ENCODE results near the gene HEATR5B.
A peak's percentile ranks its signal among the peaks of the same experiment; 100 is the strongest.
"Not testable (repeated sequence)": the region's sequence is repeated elsewhere in the genome, so short reads cannot be mapped to it uniquely, and the experiment has no call there.

The HEATR5B gene

DNA sequence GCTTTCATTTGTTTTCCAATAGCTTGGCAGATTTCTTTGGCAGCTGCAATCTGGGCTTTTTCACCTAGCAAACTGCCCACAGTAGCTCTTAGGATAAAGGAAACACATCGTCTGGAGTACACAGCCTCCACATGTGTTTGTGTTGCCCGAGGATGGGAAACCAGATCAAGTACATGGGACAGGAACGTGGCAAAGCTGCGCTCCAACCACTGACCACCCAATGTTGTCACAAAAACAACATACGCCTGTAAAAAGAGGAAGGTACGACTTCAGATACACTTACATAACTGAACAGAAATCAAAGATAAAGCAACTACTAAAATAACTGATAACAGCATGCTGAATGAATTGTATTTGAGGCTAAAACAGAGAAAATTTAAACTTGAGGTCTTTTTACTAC, 15.5 kb downstream of the HEATR5B start:
- no peak for DNase-seq (ENCODE audit: low read depth, low spot score)

DNA sequence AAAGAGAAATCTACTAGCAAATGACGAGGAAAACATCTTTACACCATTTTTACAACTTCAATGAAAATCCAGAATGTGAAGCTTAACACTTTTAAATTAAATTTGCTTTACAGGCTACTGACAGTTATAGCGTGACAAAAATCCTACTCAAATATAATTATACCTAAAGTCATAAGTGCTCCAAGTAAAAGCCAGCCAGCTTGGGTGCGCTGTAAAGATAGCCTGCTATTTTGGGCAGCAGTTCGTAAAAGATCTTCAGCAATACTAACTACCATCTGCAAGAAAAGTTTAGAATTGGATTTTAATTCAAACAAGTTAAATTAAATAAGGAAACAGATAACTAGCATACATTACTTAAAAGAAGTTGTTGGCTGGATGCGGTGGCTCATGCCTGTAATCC, 22.4 kb downstream of the HEATR5B start:
- no peak for DNase-seq (ENCODE audit: low read depth, low spot score)

DNA sequence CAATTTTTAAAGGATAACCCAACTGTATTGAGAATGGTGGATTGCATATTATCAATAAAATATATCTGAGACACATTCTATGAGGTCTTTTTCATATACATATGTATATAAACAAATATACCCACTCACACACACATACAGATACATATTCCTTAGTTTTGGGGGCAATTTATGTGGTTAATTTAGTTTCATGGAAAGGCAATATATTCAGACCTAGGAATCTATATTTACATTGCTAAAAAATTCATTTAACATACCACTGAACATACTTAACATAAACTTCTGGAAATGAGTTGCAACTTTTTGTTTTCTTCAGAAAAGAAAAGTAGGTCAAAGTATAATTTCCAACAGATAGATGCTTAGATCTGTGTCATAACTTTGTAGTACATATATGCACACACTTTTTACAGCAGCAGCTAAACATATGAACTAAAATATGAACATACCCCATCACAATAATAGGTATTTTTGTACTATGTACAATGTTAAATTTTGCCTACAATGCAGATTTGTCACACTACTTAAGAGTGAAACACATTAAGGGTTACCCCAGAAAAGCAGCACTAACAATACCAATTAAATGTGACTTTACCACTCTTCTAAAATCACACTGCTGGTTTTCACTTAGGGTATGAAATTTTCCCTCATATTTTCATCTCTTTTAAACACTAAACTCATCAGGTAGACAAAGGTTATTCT, 23.0 kb downstream of the HEATR5B start:
- no peak for DNase-seq (ENCODE audit: low read depth, low spot score)

DNA sequence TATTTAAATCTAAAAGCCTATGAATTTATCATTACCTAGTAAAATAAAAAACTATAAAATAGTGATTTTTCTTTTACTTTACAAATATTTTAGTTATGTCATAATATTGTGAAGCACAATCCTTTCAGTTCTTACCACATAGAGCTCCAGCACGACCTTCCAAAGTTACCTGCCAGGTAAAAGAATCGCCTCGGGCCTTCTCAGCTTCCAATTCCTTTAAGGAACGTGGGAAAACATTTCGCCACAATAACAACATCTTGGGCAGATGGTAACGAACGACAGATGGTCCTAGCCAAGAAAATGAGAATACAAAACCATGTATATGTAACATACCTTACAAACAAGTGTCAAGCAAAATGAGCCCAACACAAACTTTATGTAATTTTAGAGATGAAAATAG, 23.7 kb downstream of the HEATR5B start:
- no peak for DNase-seq (ENCODE audit: low read depth, low spot score)

DNA sequence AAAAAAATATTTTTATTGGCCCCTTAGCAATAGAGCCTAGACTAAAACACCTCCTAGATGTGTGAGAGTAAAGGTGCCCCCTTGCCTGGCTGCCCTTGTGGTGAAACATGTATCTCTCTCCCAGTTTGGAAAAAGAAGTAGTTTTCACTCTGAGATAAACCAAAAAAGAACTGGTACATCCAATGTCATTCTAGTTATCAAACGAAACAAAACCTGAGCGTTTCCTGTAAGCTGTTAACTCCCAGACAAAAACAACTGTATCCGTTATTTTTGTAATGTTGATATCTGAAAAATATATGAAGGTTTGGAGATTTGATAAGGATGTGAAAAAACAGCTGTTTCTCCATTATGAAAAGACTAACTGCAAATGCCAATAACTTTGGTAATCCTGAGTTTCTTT, 24.3 kb downstream of the HEATR5B start:
- no peak for DNase-seq (ENCODE audit: low read depth, low spot score)

DNA sequence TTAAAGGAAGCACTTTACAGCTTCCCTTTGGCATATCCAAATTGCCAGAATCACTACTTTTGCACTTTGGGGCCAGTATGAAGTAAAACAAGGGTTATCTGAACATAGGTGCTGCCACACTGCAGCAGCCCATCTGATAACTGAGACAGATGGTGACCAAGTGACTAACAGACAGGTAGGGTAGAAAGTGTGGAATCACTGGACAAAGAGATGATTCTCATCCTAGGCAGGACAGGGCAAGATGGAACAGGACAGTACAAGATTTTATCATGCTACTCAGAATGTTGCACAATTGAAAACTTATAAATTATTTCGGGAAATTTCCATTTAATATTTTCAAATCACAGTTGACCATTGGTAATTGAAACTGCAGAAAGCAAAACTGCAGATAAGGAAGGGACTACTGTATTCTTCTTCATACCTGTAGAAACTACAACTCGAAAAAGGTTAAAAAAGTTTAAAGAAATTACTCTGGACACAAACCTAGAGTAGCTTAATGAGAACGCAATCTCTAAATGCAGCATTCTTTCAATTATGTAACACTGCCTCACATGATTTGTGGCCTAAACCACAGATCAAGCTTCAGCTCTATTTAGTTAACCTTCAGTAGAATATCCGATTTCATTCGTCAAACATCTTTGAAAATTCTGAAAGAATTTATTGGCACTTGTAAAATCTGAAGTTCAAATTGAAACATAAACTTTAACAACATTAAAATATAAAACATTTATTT, 31.4 kb downstream of the HEATR5B start:
- DNase-seq (ENCODE audit: low read depth, low spot score), result no peak

DNA sequence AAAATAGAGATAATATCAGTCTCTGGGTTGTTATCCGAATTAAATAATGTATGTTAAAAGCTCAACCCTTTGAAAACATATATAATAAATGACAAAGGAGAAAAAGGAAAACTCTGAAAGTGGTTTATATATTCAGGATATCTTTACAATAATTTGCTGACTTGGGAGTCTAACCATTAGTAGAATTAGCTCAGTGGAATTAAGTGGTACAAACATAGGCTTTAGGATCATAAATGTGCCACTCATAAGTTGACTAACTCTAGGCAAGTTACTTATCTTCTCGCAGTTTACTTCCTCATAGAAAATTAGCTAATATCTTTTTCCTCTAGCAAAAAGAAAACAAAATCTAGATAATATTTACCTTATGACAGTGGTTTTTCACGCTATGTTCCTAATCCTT, 44.6 kb downstream of the HEATR5B start:
- DNase-seq (ENCODE audit: low read depth, low spot score), result no peak

DNA sequence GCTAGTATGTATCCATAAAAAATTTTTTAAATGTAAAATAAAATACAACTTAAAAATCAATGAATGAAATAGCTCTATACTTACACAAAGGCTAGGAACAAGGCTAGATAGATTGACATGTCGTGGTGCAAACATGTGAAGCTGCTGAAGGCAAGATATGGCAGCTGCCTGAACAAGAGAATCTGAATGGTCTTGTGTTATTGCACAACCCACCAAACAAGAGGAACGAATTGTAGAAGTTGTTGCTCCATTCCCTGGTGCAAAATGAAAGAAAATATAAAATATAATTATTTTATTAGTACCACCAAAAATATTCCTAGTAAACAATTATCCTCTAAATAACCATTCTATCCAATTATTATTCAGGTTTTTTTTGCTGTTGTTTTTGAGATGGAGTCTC, 46.4 kb downstream of the HEATR5B start:
- no peak for DNase-seq (ENCODE audit: low read depth, low spot score)

DNA sequence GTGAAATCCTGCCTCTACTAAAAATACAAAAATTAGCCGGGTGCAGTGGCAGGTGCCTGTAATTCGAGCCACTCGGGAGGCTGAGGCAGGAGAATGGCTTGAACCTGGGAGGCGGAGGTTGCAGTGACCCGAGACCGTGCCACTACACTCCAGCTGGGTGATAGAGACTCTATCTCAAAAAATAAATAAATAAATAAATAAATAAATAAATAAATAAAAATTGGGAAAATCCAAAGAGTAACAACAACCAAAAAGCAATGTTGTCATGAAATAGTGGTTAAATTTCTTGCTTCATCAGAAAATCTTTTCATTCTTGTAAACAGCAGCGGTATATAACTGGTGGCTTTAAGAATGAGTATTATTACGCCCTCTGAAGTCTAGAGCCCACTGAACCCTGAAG, 54.4 kb downstream of the HEATR5B start:
- DNase-seq (ENCODE audit: low read depth, low spot score), result no peak

DNA sequence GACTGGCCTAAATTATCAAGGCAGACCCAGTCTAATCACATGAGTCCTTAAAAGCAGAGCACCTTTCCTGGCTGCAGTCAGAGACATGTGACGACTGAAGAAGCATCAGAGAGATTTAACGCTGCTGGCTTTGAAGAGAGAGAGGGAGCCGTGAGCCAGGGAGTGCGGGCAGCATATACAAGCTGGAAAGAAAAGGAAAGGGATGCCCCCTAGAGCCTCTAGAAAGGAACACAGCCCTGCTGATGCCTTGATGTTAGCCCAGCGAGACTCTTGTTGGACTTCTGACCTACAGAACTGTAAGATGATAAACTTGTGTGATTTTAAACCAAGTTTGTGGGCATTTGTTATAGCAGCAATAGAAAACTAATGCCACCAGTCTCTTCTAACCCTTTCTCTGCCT, 58.1 kb downstream of the HEATR5B start:
- DNase-seq (ENCODE audit: low read depth, low spot score), result no peak

DNA sequence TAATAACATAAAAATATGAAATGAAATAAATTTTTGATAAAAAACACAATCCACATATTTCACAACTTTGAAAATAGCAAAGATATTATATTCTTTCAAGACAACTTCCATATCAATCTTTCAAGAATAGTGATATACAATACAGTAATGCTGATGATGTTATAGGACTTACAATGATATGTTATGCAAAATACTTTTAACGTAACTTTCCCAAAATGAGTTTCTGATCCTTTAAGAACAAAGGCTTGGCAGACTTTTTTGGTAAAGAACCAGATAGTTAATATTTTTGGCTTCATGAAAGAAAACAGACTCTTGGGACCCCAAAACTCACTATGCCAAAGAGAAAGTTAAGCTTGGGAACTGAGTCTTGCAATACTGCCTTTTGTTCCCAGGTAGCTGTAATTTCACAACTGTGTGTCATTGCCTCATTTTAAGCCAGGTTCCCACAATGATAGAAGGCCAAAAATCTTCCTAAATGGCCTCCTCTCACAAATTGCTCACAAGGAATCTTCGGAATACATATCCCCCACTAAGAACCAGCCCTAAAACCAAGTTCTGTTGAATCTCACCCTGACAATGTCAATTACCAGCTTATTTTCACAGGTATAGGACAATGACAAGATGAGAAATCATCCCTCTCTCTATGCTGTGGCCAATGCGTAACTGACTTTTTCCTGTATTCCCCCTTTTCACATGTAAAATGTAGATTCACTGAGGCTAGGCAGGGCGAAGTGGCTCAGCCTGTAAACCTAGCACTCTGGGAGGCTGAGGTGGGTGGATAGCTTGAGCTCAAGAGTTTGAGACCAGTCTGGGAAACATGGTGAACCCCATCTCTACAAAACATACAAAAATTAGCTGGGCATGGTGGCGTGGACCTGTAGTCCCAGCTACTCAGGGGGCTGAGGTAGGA, 63.0 kb downstream of the HEATR5B start:
- peak; percentile 1 for DNase-seq (ENCODE audit: low read depth, low spot score)

DNA sequence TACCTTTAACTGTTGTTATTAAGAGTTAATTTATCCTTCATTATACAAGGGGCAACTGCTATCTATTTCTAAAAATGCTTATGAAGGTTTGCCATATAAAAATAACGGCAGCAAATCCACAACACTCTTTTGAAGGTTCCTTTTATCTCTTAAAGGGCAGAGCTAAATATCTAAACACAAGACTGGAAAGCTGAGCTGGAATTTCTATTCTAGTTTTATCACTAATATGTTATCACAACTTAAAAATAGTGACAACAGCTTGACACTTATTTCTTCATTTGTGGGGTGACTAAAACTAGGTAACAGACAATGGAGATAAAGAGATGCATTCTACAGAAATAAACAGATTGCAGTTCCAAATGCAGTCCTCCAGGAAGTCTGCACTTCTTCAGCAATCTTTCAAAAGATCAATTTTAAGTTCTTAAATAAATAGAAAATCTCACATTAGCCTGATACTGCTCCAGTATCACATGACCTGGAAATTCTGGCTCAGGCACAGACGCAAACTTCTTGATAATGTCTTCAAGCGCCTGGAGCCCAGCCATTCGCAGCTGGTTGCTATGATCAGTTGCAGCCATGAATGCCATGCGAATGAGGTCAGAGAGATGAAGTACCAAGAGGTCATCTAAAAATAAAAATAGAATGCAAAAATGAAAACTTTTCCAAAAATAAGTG, 63.8 kb downstream of the HEATR5B start:
- DNase-seq (ENCODE audit: low read depth, low spot score), result peak; percentile 73

DNA sequence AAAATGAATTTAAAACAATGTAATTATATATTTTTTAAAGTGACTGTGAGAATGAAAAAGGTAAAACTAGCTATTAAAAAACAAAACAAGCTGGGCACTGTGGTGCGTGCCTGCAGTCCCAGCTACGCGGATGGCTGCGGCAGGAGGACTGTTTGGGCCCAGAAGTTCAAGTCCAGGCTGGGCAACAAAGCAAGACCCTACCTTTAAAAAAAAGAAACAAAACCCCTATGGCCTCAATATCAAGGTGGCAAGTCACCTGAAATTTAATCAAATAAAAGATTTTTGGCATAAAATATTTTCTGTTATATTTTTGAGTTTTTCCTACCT, 70.9 kb downstream of the HEATR5B start:
- DNase-seq (ENCODE audit: low read depth, low spot score), result no peak

DNA sequence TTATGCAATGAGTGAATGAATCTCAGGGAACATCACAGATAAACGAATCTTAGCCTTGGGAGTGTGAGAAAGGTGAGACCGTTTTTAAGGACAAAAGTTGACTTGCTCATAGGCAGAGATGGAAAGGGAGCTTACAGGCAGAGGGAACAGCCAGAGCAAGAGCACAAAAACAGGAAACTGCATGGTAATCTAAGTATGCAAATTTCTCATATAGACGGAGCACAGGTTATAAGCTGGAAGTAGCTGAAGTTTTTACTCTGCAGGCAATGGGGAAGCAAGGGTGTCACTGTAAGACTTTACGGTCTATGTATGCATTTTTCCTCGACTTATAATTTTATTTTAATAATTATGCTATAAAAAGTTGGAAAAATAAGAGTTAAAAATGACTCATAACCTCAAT, 73.0 kb downstream of the HEATR5B start:
- no peak for DNase-seq (ENCODE audit: low read depth, low spot score)

DNA sequence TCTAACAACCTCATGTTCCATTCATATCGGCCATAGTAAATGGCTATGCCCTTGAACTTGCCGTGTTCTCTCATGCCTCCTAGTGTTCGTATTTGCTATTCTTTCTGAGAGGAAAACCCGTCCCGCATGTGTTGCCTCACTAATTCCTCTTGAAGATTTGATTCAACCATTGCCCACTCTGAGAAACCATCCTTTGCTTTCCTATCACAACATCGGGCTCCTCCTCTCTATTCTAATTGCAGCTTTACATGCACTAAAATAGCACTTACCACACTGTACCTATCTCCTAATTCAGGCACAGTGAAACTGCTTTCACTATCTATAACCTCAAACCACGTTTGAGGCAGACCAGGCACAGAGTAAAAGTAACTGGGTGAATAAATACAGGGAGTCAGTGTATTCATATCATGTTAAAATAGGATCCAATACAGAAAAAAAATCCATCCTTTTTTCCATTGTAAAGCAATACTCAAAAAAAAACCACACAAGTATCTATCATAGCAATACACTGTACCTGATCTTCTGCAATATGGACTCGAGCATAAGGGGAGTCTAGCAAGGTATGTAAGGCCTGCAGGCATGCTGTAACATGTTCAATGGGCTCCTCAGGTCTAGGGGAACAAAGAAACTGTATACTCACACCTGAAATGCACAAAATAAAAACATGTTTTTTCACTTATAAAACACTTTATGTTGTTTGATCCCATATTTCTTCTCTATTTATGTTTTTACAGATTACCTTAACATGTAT, 78.9 kb downstream of the HEATR5B start:
- peak; percentile 19 for DNase-seq (ENCODE audit: low read depth, low spot score)

DNA sequence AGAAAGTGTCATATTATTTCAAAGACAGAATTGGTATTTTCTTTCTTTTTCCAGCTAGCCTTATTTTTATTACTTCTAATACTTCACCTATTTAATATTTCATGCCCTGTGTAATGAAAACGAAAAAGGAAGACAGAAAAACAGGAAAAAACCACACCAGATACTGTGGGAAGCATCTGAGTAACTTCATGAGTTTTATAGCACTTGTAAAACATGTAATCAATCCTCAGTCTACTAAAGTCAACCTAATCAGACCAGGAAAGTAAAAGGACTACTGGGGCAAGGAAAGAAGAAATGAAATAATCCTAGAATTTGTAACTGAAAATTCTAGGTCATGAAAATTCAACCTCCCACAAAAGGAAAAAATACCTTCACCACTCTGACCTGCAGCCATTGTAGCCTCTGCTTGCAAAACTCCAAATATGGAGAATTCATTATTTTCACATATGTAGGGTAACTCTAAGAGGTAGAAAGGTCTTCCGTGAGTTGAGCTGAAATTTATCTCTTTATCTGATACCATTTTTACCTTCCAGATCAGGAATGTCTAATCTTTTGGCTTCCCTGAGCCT, 83.1 kb downstream of the HEATR5B start:
- DNase-seq (ENCODE audit: low read depth, low spot score), result no peak

DNA sequence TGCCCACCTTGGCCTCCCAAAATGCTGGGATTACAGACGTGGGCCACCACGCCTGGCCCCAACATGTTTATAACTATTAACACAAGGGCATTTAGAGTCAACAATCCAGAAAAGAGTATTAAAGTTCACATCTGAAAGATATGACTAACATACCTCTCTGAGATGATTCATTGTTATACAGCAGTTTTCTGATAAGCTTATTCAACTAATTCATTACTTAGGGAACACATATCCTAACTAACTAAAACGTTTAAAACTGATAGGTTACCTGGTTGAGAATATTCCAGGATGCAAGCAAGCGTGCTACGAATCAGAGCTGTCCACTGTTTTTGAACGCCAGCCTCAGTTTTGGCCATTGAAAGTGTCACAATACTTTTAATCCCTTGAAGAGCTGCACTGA, 83.9 kb downstream of the HEATR5B start:
- no peak for DNase-seq (ENCODE audit: low read depth, low spot score)

DNA sequence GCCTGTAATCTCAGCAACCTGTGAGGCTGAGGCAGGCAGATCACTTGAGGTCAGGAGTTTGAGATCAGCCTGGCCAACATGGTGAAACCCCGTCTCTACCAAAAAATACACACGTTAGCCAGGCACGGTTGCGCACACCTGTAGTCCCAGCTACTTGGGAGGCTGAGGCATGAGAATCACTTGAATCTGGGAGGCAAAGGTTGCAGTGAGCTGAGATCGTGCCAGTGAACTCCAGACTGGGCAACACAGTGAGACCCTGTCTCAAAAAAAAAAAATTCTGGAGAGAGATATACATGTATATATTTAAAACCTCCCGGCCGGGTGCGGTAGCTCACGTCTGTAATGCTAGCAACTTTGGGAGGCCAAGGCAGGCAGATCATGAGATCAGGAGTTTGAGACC, 84.8 kb downstream of the HEATR5B start:
- not testable (repeated sequence) for DNase-seq (ENCODE audit: low read depth, low spot score)

DNA sequence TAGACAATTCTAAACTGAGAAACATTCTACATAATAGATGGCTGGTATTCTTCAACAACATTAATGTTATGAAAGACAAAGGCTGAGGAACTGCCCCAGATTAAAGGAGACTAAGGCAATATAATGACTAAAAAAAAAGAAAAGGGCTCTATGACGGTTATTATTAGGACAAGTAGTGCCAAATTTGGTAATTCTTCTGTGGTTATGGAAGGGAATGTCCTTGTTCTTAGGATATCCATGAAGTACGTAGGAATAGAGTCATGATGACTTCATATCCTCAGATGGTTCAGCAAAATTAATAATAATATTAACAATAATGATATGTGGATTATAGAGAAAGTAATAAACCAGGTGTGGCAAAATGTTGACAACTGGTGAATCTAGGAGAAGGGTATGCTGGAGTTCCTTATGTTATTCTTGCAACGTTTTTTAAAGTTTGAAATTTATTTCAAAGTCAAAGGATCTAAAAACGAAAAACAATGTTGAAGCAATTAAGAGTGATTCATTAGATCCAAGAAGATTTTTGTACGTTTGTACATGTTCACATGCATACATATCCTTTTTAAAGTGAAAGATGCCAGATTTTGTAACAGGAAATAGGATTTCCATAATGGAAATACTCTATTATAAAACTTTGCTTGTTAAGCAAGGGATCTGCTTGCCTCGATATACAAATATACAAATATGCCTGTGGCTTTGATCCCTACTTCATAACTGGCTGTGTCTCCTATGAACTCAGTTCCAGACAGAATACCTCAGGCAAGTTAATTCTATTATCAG, 90.1 kb downstream of the HEATR5B start:
- DNase-seq (ENCODE audit: low read depth, low spot score), result no peak

DNA sequence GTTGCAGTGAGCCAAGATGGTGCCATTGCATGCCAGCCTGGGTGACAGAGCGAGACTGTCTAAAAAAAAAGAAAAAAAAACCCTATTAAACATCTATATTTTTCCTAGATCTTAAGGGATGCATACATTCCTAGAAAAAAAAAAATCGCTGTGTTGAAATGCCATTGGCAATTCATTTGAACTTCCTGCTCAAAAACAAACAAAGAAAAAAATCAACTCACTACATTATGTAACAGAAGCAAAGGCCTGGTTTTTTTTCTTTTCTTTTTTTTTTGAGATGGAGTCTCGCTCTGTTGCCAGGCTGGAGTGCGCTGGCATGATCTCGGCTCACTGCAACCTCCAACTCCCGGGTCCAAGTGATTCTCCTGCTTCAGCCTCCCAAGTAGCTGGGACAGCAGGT, 96.2 kb downstream of the HEATR5B start:
- no peak for DNase-seq (ENCODE audit: low read depth, low spot score)
